Kasumi-1 (cell line): ENCODE data around the gene PPCS.
A peak's percentile ranks its signal among the peaks of the same experiment; 100 is the strongest.

Source experiments
- DNase-seq, 2 experiments: peaks; one replicate each; lab custom pipeline; 2025; lab: John Stamatoyannopoulos, UW

The PPCS gene

GRCh38 chr1:42456010-42456753 lies at the start of gene PPCS, which contains the start of gene ZMYND12:
Gene PPCS, plus strand, starts transcription at chr1:42456543. Its CDS starts 23 bp downstream, at chr1:42456566.
Gene ZMYND12, minus strand, starts transcription at chr1:42456022. Its CDS starts 25 bp downstream, at chr1:42455997.
- peak; percentile 83 to 86 for DNase-seq

- DNase-seq = no peak
These were observed 41.5 kb upstream of the PPCS start for GRCh38 chr1:42414551-42415496.

GRCh38 chr1:42417166-42417565 lies 39.2 kb upstream of the PPCS start:
- DNase-seq = no peak

GRCh38 chr1:42418516-42418915 lies 37.8 kb upstream of the PPCS start:
- DNase-seq = no peak

GRCh38 chr1:42419126-42419821 lies 37.1 kb upstream of the PPCS start:
- DNase-seq = no peak

- no peak for DNase-seq
These were observed 36.2 kb upstream of the PPCS start for GRCh38 chr1:42420121-42420520.

GRCh38 chr1:42420911-42421585 lies 35.3 kb upstream of the PPCS start:
- DNase-seq = no peak

GRCh38 chr1:42422737-42423136 lies 33.6 kb upstream of the PPCS start:
- DNase-seq = no peak

GRCh38 chr1:42423681-42424080 lies 32.7 kb upstream of the PPCS start:
- DNase-seq = no peak

- DNase-seq = no peak
These were observed 32.1 kb upstream of the PPCS start for GRCh38 chr1:42424201-42424600.

GRCh38 chr1:42427240-42427639 lies 29.1 kb upstream of the PPCS start:
- DNase-seq = no peak

- no peak for DNase-seq
These were observed 26.7 kb upstream of the PPCS start for GRCh38 chr1:42429603-42430002.

GRCh38 chr1:42430286-42431135 lies 25.8 kb upstream of the PPCS start:
- peak in 1 of 2 experiments; percentile 11 for DNase-seq

- no peak for DNase-seq
These were observed 24.8 kb upstream of the PPCS start for GRCh38 chr1:42431514-42431913.

- DNase-seq = no peak
These were observed 23.6 kb upstream of the PPCS start for GRCh38 chr1:42432714-42433113.

- no peak for DNase-seq
These were observed 23.0 kb upstream of the PPCS start for GRCh38 chr1:42433369-42433768.

- DNase-seq = no peak
These were observed 22.0 kb upstream of the PPCS start for GRCh38 chr1:42434340-42434739.

- DNase-seq = no peak
These were observed 16.4 kb upstream of the PPCS start for GRCh38 chr1:42439940-42440339.

GRCh38 chr1:42442662-42443061 lies 13.7 kb upstream of the PPCS start:
- DNase-seq = peak in 1 of 2 experiments; percentile 12

- DNase-seq = no peak
These were observed 7.1 kb upstream of the PPCS start for GRCh38 chr1:42449256-42449655.

GRCh38 chr1:42450061-42450460 lies 6.3 kb upstream of the PPCS start:
- no peak for DNase-seq
